K562 (cell line): ENCODE data around the gene ECM1. TPM values are rescaled to one million over a fixed set of nuclear protein-coding genes. Genes with fewer than 3 reads are reported as not detected.
A peak's percentile ranks its signal among the peaks of the same experiment; 100 is the strongest.

ENCODE experiments used
- ARID2 ChIP-seq: fragments of 450-650 bp; IDR thresholded peaks from 2 replicates; pipeline ENCODE4 v1.6.1; 2017; ENCODE audit warnings: antibody characterized with exemption, mild to moderate bottlenecking
- ATF7 ChIP-seq: fragments of 450-650 bp; IDR thresholded peaks from 2 replicates; pipeline ENCODE4 v1.7.1; 2014; ENCODE audit warnings: mild to moderate bottlenecking, moderate library complexity
- BRD9 ChIP-seq: fragments of 450-650 bp; IDR thresholded peaks from 2 replicates; pipeline ENCODE4 v1.6.1; 2018; ENCODE audit warnings: low read depth; ENCODE audit not compliant: partially characterized antibody
- CTBP1 ChIP-seq: fragments of 450-650 bp; IDR thresholded peaks from 2 replicates; pipeline ENCODE4 v1.6.1; 2016; ENCODE audit warnings: borderline replicate concordance
- EHMT2 ChIP-seq: fragments of 450-650 bp; IDR thresholded peaks from 2 replicates; pipeline ENCODE4 v1.6.1; 2018; ENCODE audit warnings: antibody characterized with exemption
- ELF1 ChIP-seq: fragments of 200-800 bp; sonication (Bioruptor generic); IDR thresholded peaks from 2 replicates; pipeline ENCODE4 v1.6.1; 2016; ENCODE audit warnings: missing genetic modification characterization, missing compliant biosample characterization
- SMARCA4 ChIP-seq: fragments of 450-650 bp; IDR thresholded peaks from 2 replicates; pipeline ENCODE4 v1.6.1; 2016
- SMC3 ChIP-seq: conservative IDR thresholded peaks from 2 replicates; pipeline ENCODE4 v1.6.1; 2011; ENCODE audit warnings: low read depth, low read length, improper control_type of control experiment; ENCODE audit not compliant: insufficient read depth
- TRIM24 ChIP-seq, 2 experiments: fragments of 450-650 bp; IDR thresholded peaks; 2 replicates each; pipeline ENCODE4 v1.6.1; 2016
- TRIM28 ChIP-seq: fragments of 450-650 bp; IDR thresholded peaks from 2 replicates; pipeline ENCODE4 v1.6.1; 2017
- ZFPM2 ChIP-seq: fragments of 250-450 bp; sonication (Bioruptor Pico); IDR thresholded peaks from 2 replicates; pipeline ENCODE4 v1.5.1; 2022; ENCODE audit warnings: mild to moderate bottlenecking
- ZNF780A ChIP-seq: fragments of 250-450 bp; sonication (Bioruptor Pico); IDR thresholded peaks from 2 replicates; pipeline ENCODE4 v1.5.0; 2021; ENCODE audit warnings: mild to moderate bottlenecking
- polyA plus RNA-seq, 8 experiments: library from polyadenylated mRNA; depleted of rRNA in 4 of 8; stranded (reverse) in 5 of 8; unstranded in 3 of 8; fragments of >200 nt; fragmentation: Nextera tagmentation in 2 of 8; fragmentation: Illumina TruSeq in 1 of 8; extraction: Ambion mirVana in 2 of 8; extraction: Trizol in 1 of 8; gene quantifications; 2 replicates each; pipeline versions ENCODE4 v1.2.1 to v1.2.3, GENCODE V29; 2011 to 2014; ENCODE audit warnings: inconsistent platforms in 1 of 8, missing spikeins in 1 of 8
- total RNA-seq, 7 experiments: library from RNA; depleted of rRNA in 6 of 7; stranded (reverse); fragments of >200 nt in 6 of 7; fragmentation: Illumina TruSeq in 2 of 7; extraction: Trizol in 2 of 7; gene quantifications; 2 replicates each; pipeline versions ENCODE4 v1.2.1 to v1.2.3, GENCODE V29; 2011 to 2021; ENCODE audit warnings: low replicate concordance in 1 of 7
- TF ChIP-seq, protein P1 (sequence below): fragments of 450-650 bp; IDR thresholded peaks from 2 replicates; pipeline ENCODE4 v1.6.1; 2016; ENCODE audit warnings: mild to moderate bottlenecking, moderate library complexity
- TF ChIP-seq, protein P2 (sequence below), 2 experiments: fragments of 450-650 bp in 1 of 2; sonication (generic) in 1 of 2; formaldehyde crosslinking; conservative IDR thresholded peaks; 2 replicates each; pipeline versions ENCODE4 v1.4.0 to v1.8.1; 2020 to 2022; ENCODE audit warnings: mild to moderate bottlenecking in 1 of 2, missing genetic modification reagents in 1 of 2
- TF ChIP-seq, protein P3 (sequence below): fragments of 250-450 bp; sonication (Bioruptor Pico); IDR thresholded peaks from 2 replicates; pipeline ENCODE4 v1.9.0; 2021; ENCODE audit warnings: mild to moderate bottlenecking, inconsistent platforms

The ECM1 gene
- total and polyA plus RNA-seq, 9 of the 15 experiments (the other 6 are each of a cell fraction or from before 2014, with no cell fraction given): 6.6 to 52.2 (median 12.8) TPM

DNA sequence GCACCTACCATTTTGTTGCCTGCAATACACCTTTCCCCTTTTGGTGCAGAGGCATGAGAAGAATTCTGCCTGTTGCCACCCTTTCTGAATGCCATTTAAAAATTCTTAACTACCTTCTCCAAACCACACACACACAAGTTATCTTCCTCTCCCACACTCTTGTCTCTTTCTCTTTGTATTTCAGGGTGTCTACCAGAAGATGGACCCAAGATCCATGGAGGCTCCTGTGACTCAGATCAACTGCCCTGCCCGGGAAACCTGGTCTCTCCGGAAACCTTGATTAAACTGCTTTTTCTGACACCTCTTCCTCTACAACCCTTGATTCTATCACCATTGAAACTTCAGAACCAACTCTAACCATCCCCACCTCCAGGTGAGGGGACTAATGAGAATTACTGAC, 23.0 kb upstream of the ECM1 start (continued):
- TF ChIP-seq, protein P1, sequence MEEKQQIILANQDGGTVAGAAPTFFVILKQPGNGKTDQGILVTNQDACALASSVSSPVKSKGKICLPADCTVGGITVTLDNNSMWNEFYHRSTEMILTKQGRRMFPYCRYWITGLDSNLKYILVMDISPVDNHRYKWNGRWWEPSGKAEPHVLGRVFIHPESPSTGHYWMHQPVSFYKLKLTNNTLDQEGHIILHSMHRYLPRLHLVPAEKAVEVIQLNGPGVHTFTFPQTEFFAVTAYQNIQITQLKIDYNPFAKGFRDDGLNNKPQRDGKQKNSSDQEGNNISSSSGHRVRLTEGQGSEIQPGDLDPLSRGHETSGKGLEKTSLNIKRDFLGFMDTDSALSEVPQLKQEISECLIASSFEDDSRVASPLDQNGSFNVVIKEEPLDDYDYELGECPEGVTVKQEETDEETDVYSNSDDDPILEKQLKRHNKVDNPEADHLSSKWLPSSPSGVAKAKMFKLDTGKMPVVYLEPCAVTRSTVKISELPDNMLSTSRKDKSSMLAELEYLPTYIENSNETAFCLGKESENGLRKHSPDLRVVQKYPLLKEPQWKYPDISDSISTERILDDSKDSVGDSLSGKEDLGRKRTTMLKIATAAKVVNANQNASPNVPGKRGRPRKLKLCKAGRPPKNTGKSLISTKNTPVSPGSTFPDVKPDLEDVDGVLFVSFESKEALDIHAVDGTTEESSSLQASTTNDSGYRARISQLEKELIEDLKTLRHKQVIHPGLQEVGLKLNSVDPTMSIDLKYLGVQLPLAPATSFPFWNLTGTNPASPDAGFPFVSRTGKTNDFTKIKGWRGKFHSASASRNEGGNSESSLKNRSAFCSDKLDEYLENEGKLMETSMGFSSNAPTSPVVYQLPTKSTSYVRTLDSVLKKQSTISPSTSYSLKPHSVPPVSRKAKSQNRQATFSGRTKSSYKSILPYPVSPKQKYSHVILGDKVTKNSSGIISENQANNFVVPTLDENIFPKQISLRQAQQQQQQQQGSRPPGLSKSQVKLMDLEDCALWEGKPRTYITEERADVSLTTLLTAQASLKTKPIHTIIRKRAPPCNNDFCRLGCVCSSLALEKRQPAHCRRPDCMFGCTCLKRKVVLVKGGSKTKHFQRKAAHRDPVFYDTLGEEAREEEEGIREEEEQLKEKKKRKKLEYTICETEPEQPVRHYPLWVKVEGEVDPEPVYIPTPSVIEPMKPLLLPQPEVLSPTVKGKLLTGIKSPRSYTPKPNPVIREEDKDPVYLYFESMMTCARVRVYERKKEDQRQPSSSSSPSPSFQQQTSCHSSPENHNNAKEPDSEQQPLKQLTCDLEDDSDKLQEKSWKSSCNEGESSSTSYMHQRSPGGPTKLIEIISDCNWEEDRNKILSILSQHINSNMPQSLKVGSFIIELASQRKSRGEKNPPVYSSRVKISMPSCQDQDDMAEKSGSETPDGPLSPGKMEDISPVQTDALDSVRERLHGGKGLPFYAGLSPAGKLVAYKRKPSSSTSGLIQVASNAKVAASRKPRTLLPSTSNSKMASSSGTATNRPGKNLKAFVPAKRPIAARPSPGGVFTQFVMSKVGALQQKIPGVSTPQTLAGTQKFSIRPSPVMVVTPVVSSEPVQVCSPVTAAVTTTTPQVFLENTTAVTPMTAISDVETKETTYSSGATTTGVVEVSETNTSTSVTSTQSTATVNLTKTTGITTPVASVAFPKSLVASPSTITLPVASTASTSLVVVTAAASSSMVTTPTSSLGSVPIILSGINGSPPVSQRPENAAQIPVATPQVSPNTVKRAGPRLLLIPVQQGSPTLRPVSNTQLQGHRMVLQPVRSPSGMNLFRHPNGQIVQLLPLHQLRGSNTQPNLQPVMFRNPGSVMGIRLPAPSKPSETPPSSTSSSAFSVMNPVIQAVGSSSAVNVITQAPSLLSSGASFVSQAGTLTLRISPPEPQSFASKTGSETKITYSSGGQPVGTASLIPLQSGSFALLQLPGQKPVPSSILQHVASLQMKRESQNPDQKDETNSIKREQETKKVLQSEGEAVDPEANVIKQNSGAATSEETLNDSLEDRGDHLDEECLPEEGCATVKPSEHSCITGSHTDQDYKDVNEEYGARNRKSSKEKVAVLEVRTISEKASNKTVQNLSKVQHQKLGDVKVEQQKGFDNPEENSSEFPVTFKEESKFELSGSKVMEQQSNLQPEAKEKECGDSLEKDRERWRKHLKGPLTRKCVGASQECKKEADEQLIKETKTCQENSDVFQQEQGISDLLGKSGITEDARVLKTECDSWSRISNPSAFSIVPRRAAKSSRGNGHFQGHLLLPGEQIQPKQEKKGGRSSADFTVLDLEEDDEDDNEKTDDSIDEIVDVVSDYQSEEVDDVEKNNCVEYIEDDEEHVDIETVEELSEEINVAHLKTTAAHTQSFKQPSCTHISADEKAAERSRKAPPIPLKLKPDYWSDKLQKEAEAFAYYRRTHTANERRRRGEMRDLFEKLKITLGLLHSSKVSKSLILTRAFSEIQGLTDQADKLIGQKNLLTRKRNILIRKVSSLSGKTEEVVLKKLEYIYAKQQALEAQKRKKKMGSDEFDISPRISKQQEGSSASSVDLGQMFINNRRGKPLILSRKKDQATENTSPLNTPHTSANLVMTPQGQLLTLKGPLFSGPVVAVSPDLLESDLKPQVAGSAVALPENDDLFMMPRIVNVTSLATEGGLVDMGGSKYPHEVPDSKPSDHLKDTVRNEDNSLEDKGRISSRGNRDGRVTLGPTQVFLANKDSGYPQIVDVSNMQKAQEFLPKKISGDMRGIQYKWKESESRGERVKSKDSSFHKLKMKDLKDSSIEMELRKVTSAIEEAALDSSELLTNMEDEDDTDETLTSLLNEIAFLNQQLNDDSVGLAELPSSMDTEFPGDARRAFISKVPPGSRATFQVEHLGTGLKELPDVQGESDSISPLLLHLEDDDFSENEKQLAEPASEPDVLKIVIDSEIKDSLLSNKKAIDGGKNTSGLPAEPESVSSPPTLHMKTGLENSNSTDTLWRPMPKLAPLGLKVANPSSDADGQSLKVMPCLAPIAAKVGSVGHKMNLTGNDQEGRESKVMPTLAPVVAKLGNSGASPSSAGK: no peak
- TF ChIP-seq ZFPM2 (CRISPR knock-in tag) (no peak), ARID2 (peak; percentile 71), ELF1 (tag) (no peak), SMC3 (peak; percentile 52), BRD9 (peak; percentile 71), ATF7 (no peak), CTBP1 (peak; percentile 23; the same call in 1 of the 2 replicates), TRIM28 (no peak), SMARCA4 (0 out of 2 replicates have a peak, but pooled peaks have one; percentile 38), TRIM24 (IDR thresholded peaks at IDR 0.05) (no peak), EHMT2 (peak; percentile 25; the same call in 1 of the 2 replicates), ZNF780A (CRISPR knock-in tag) (no peak)
- TF ChIP-seq, protein P2, sequence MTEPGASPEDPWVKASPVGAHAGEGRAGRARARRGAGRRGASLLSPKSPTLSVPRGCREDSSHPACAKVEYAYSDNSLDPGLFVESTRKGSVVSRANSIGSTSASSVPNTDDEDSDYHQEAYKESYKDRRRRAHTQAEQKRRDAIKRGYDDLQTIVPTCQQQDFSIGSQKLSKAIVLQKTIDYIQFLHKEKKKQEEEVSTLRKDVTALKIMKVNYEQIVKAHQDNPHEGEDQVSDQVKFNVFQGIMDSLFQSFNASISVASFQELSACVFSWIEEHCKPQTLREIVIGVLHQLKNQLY (CRISPR knock-in tag; conservative IDR thresholded peaks at IDR 0.05): no peak
- TF ChIP-seq, protein P3, sequence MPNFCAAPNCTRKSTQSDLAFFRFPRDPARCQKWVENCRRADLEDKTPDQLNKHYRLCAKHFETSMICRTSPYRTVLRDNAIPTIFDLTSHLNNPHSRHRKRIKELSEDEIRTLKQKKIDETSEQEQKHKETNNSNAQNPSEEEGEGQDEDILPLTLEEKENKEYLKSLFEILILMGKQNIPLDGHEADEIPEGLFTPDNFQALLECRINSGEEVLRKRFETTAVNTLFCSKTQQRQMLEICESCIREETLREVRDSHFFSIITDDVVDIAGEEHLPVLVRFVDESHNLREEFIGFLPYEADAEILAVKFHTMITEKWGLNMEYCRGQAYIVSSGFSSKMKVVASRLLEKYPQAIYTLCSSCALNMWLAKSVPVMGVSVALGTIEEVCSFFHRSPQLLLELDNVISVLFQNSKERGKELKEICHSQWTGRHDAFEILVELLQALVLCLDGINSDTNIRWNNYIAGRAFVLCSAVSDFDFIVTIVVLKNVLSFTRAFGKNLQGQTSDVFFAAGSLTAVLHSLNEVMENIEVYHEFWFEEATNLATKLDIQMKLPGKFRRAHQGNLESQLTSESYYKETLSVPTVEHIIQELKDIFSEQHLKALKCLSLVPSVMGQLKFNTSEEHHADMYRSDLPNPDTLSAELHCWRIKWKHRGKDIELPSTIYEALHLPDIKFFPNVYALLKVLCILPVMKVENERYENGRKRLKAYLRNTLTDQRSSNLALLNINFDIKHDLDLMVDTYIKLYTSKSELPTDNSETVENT (CRISPR knock-in tag): no peak
